Trophoblast cell (in vitro differentiated cells and primary cell): ENCODE data around the gene FTSJ3.
A peak's percentile ranks its signal among the peaks of the same experiment; 100 is the strongest.

Experiments used
- DNase-seq, 2 donors: peaks; one replicate each; pipeline ENCODE4 v3.0.0-alpha.2; 2016
- H2AFZ ChIP-seq: 2 replicates; pipeline ENCODE4 v1.6.1; 2013; ENCODE audit warnings: low read length, moderate library complexity, mild to moderate bottlenecking; ENCODE audit not compliant: insufficient read depth, poor library complexity
- H2AK5ac ChIP-seq: 2 replicates; pipeline ENCODE4 v1.6.1; 2013; ENCODE audit warnings: mild to moderate bottlenecking, low read length
- H2BK120ac ChIP-seq: 2 replicates; pipeline ENCODE4 v1.6.1; 2013; ENCODE audit warnings: low read length, mild to moderate bottlenecking, moderate library complexity; ENCODE audit not compliant: insufficient read depth, poor library complexity
- H2BK12ac ChIP-seq: 2 replicates; pipeline ENCODE4 v1.6.1; 2013; ENCODE audit warnings: mild to moderate bottlenecking, low read length, moderate library complexity
- H2BK5ac ChIP-seq: 2 replicates; pipeline ENCODE4 v1.6.1; 2013; ENCODE audit warnings: low read length, low read depth, moderate library complexity, mild to moderate bottlenecking; ENCODE audit not compliant: poor library complexity
- H3K14ac ChIP-seq: 2 replicates; pipeline ENCODE4 v1.6.1; 2013; ENCODE audit warnings: mild to moderate bottlenecking, low read length
- H3K18ac ChIP-seq: 2 replicates; pipeline ENCODE4 v1.6.1; 2013; ENCODE audit warnings: mild to moderate bottlenecking, low read length
- H3K23ac ChIP-seq: 2 replicates; pipeline ENCODE4 v1.6.1; 2013; ENCODE audit warnings: low read length
- H3K27ac ChIP-seq: 2 replicates; pipeline ENCODE4 v1.5.1; 2013; ENCODE audit warnings: low read depth, mild to moderate bottlenecking, inconsistent platforms, low read length, moderate library complexity
- H3K27me3 ChIP-seq: 2 replicates; pipeline ENCODE4 v1.6.1; 2013; ENCODE audit warnings: inconsistent platforms, mild to moderate bottlenecking, low read length, moderate library complexity; ENCODE audit not compliant: insufficient read depth
- H3K36me3 ChIP-seq, 2 experiments: 1 replicate in 1 of 2; 2 replicates in 1 of 2; pipeline ENCODE4 v1.6.1; 2013; ENCODE audit warnings: low read length in 2 of 2, mild to moderate bottlenecking in 2 of 2, moderate library complexity in 1 of 2; ENCODE audit not compliant: insufficient read depth in 2 of 2, control insufficient read depth in 1 of 2
- H3K4ac ChIP-seq: 2 replicates; pipeline ENCODE4 v1.6.1; 2013; ENCODE audit warnings: low read depth, mild to moderate bottlenecking, low read length, moderate library complexity
- H3K4me1 ChIP-seq, 2 experiments: 1 replicate in 1 of 2; 2 replicates in 1 of 2; pipeline ENCODE4 v1.6.1; 2013; ENCODE audit warnings: low read length in 2 of 2, mild to moderate bottlenecking in 2 of 2, moderate library complexity in 1 of 2; ENCODE audit not compliant: insufficient read depth in 2 of 2, control insufficient read depth in 1 of 2
- H3K4me2 ChIP-seq: 2 replicates; pipeline ENCODE4 v1.6.1; 2013; ENCODE audit warnings: inconsistent platforms, mild to moderate bottlenecking, low read length, moderate library complexity
- H3K4me3 ChIP-seq: 2 replicates; pipeline ENCODE4 v1.5.1; 2013; ENCODE audit warnings: mild to moderate bottlenecking, low read depth, low read length, inconsistent platforms
- H3K79me1 ChIP-seq: one replicate; pipeline ENCODE4 v1.6.1; 2013; ENCODE audit warnings: low read length
- H3K79me2 ChIP-seq: 2 replicates; pipeline ENCODE4 v1.6.1; 2013; ENCODE audit warnings: low read length, mild to moderate bottlenecking; ENCODE audit not compliant: control insufficient read depth, insufficient read depth, poor library complexity
- H3K9ac ChIP-seq: 2 replicates; pipeline ENCODE4 v1.6.1; 2013; ENCODE audit warnings: mild to moderate bottlenecking, low read length
- H3K9me3 ChIP-seq: 2 replicates; pipeline ENCODE4 v1.6.1; 2013; ENCODE audit warnings: low read depth, mild to moderate bottlenecking, control low read depth, inconsistent platforms, low read length; ENCODE audit not compliant: insufficient read depth
- H4K12ac ChIP-seq: 2 replicates; pipeline ENCODE4 v1.6.1; 2013; ENCODE audit warnings: low read depth, mild to moderate bottlenecking, low read length, moderate library complexity
- H4K8ac ChIP-seq: 2 replicates; pipeline ENCODE4 v1.6.1; 2013; ENCODE audit warnings: low read depth, mild to moderate bottlenecking, low read length, moderate library complexity
- H4K91ac ChIP-seq: one replicate; pipeline ENCODE4 v1.6.1; 2013; ENCODE audit warnings: low read depth, mild to moderate bottlenecking, low read length, moderate library complexity
- WGBS: extraction: QIAGEN DNeasy Blood & Tissue Kit; methylation state at CpG from one replicate; pipeline ENCODE4 v1.1.7; 2013; ENCODE audit warnings: missing lambda C conversion rate; ENCODE audit not compliant: insufficient read length, insufficient coverage; ENCODE audit errors: extremely low coverage; 5-methylcytosine and 5-hydroxymethylcytosine counted together

The FTSJ3 gene

DNA sequence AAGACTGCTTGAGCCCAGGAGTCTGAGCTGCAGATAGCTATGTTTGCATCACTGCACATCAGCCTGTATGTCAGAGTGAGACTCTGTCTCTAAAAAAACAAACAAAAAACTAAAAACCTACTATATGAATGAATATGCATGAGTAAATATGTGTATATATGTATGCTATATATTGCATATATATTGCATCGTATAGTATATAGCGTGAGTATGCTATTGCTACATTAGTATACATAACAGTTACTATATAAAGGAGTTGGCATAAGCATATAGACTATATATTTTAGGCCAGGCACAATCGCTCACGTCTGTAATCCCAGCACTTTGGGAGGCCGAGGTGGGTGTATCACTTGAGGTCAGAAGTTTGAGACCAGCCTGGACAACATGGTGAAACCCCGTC lies 37.4 kb downstream of the FTSJ3 start:
- Histone ChIP-seq H3K9ac (no peak overlapping the region), H4K8ac (no peak overlapping the region), H3K9me3 (no peaks in the 10 kb centered on the region), H3K27me3 (no peaks in the 10 kb centered on the region), H3K4ac (no peak overlapping the region), H4K91ac (no peak overlapping the region), H2BK120ac (no peak overlapping the region), H3K79me2 (peaks cover 1% of the 10 kb centered on the region), H3K14ac (no peak overlapping the region), H3K36me3 (peaks cover 49 to 56% of the 10 kb centered on the region in 2 experiments), H2BK12ac (no peak overlapping the region), H3K4me2 (no peak overlapping the region), H2AFZ (no peak overlapping the region), H2AK5ac (no peak overlapping the region), H3K23ac (no peak overlapping the region), H3K27ac (no peak overlapping the region), H2BK5ac (no peak overlapping the region), H3K79me1 (no peaks in the 10 kb centered on the region), H3K4me1 (no peaks in the 10 kb centered on the region), H4K12ac (no peak overlapping the region), H3K4me3 (no peak overlapping the region), H3K18ac (no peak overlapping the region)
- DNase-seq, result no peak
- WGBS, result no CpG with 5 or more reads among the region's 6 CpGs

DNA sequence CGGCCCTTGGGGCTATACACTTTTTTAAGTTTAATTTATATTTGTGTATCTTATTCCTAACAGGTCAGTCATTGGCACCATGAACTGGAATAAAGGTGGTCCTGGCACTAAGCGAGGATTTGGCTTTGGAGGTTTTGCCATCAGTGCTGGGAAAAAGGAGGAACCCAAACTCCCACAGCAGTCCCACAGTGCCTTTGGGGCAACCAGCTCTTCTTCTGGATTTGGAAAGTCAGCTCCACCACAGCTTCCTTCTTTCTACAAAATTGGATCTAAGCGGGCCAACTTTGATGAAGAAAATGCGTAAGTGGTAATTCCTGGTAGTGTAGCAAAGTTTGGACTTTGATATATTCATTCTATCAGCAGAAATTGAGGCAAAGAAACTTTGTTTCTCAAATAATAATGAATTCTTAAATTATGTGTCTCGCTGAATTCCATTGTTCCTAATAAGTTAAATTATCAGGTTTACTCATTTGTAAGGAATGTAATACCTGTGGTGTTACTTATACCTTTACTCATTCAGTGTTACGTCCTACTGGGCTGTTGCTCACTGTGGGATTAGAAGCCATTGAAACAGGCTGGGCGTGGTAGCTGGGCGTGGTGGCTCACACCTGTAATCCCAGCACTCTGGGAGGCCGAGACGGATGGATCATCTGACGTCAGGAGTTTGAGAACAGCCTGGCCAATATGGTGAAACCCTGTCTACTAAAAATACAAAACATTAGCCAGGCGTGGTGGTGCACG lies 40.3 kb downstream of the FTSJ3 start:
- peak in 1 of 2 donors; percentile 18 for DNase-seq
- Histone ChIP-seq H3K27ac (no peak overlapping the region), H3K14ac (no peak overlapping the region), H3K27me3 (no peaks in the 10 kb centered on the region), H2AK5ac (no peak overlapping the region), H2BK12ac (no peak overlapping the region), H3K79me1 (no peaks in the 10 kb centered on the region), H3K23ac (no peak overlapping the region), H3K4me2 (no peak overlapping the region), H3K9me3 (no peaks in the 10 kb centered on the region), H2AFZ (no peak overlapping the region), H3K4me1 (no peaks in the 10 kb centered on the region), H3K4me3 (no peak overlapping the region), H3K36me3 (peaks cover 41% of the 10 kb centered on the region in 2 experiments), H3K18ac (no peak overlapping the region), H4K12ac (no peak overlapping the region), H3K79me2 (peaks cover 9% of the 10 kb centered on the region), H3K4ac (no peak overlapping the region), H2BK120ac (no peak overlapping the region), H4K91ac (no peak overlapping the region), H2BK5ac (no peak overlapping the region), H4K8ac (no peak overlapping the region), H3K9ac (no peak overlapping the region)
- no CpG with 5 or more reads among the region's 13 CpGs for WGBS

DNA sequence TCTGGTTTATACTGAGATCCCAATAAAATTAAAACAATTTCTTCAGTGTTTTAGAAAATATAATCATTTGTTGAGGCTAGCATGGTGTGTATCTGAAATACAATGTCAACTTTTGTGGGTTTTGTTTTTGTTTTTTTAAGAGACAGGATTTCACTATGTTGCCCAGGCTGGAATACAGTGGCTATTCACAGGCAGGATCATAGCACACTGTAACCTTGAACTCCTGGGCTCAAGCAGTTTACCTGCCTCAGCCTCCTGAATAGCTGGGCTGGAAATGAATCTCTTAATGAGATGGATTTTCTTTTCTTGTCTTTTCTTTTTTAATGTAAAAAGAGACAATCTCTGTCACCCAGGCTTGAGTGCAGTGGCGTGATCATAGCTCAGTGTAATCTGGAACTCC lies 41.3 kb downstream of the FTSJ3 start:
- Histone ChIP-seq H3K18ac (no peak overlapping the region), H2BK120ac (no peak overlapping the region), H2BK12ac (no peak overlapping the region)

DNA sequence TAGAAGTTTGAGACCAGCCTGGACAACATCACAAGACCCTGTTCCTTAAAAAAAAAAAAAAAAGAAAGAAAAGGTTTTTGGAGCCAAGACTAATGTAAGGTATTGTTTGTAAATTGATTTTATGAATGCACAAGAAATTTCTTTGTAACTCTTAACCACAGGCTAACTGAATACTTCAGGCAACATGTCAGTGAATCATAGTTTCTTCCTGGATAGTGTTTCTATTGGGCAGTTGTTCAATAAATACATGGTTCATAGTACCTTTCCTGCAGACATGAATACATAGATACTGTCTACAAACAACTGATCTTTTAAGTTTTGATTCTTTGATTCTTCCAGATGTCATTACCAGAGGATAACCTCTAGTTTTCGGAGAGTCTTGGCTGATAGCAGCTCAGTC lies 41.9 kb downstream of the FTSJ3 start:
- H3K14ac ChIP-seq, result no peak overlapping the region
- no peak overlapping the region for H2BK120ac ChIP-seq
- H4K12ac ChIP-seq, result no peak overlapping the region
- H2AK5ac ChIP-seq, result no peak overlapping the region
- H2BK12ac ChIP-seq, result no peak overlapping the region
- H3K4me2 ChIP-seq, result no peak overlapping the region
- H4K8ac ChIP-seq, result no peak overlapping the region
- no peaks in the 10 kb centered on the region for H3K27me3 ChIP-seq
- DNase-seq, result no peak
- no peaks in the 10 kb centered on the region for H3K4me1 ChIP-seq
- H3K18ac ChIP-seq, result no peak overlapping the region
- peaks cover 9% of the 10 kb centered on the region for H3K79me2 ChIP-seq
- no peak overlapping the region for H3K27ac ChIP-seq
- H2BK5ac ChIP-seq, result no peak overlapping the region
- no peak overlapping the region for H3K4ac ChIP-seq
- H3K4me3 ChIP-seq, result no peak overlapping the region
- H3K23ac ChIP-seq, result no peak overlapping the region
- H4K91ac ChIP-seq, result no peak overlapping the region
- H3K79me1 ChIP-seq, result no peaks in the 10 kb centered on the region
- H3K36me3 ChIP-seq, result peaks cover 34 to 35% of the 10 kb centered on the region in 2 experiments
- H3K9ac ChIP-seq, result no peak overlapping the region
- no peaks in the 10 kb centered on the region for H3K9me3 ChIP-seq
- no peak overlapping the region for H2AFZ ChIP-seq
- WGBS, result no CpG with 5 or more reads among the region's 1 CpG

More for the DNA sequence above, 41.3 kb downstream of the FTSJ3 start:
- Histone ChIP-seq H3K79me2 (peaks cover 9% of the 10 kb centered on the region), H3K4me1 (no peaks in the 10 kb centered on the region), H2AFZ (no peak overlapping the region), H3K27me3 (no peaks in the 10 kb centered on the region), H3K23ac (no peak overlapping the region), H4K8ac (no peak overlapping the region), H3K9me3 (no peaks in the 10 kb centered on the region), H3K9ac (no peak overlapping the region), H3K4ac (no peak overlapping the region), H3K4me3 (no peak overlapping the region), H4K91ac (no peak overlapping the region), H4K12ac (no peak overlapping the region), H3K14ac (no peak overlapping the region), H3K4me2 (no peak overlapping the region), H2BK5ac (no peak overlapping the region), H3K36me3 (peaks cover 36 to 37% of the 10 kb centered on the region in 2 experiments), H3K27ac (no peak overlapping the region), H2AK5ac (no peak overlapping the region), H3K79me1 (no peaks in the 10 kb centered on the region)
- no peak for DNase-seq
- no CpG with 5 or more reads among the region's 1 CpG for WGBS
